Erythroblast (primary cell): ENCODE measurements around the gene NLRP3.

Source experiments
- GATA1 ChIP-seq: IDR thresholded peaks from 2 replicates; pipeline ENCODE4 v1.6.1; 2011; ENCODE audit warnings: low read depth, mild to moderate bottlenecking, control low read depth, low read length, moderate library complexity
- POLR2A ChIP-seq: IDR thresholded peaks from 2 replicates; pipeline ENCODE4 v1.6.1; 2011; ENCODE audit warnings: mild to moderate bottlenecking, low read length

- no peak for TF ChIP-seq POLR2A
- TF ChIP-seq GATA1: no peak
Observed at GRCh38 chr1:247493106-247493505, 77.1 kb downstream of the NLRP3 start.
